Thyroid gland (tissue), 4 donors: ENCODE measurements around the gene CTCF. TPM values are rescaled to one million over a fixed set of nuclear protein-coding genes. Genes with fewer than 3 reads are reported as not detected.

ENCODE experiments used
- DNase-seq, 2 donors: peaks; one replicate each; pipeline ENCODE4 v3.0.0-alpha.2; 2019
- H3K27ac ChIP-seq, 3 donors: fragments of 200-600 bp; sonication (generic); 1 replicate in 2 of 3; 2 replicates in 1 of 3; pipeline ENCODE4 v1.5.1; 2016 to 2019; ENCODE audit warnings: mild to moderate bottlenecking in 1 of 3, moderate library complexity in 1 of 3
- H3K27me3 ChIP-seq: fragments of 200-600 bp; sonication (generic); one replicate; pipeline ENCODE4 v1.5.1; 2019
- H3K36me3 ChIP-seq, 2 donors: fragments of 200-600 bp; sonication (generic); one replicate each; pipeline ENCODE4 v1.5.1; 2016 to 2019
- H3K4me1 ChIP-seq, 2 donors: fragments of 200-600 bp; sonication (generic); one replicate each; pipeline ENCODE4 v1.5.1; 2017 to 2019
- H3K4me3 ChIP-seq, 3 donors: fragments of 200-600 bp; sonication (generic); replicated peaks in 1 of 3; 1 replicate in 2 of 3; 2 replicates in 1 of 3; pipeline ENCODE4 v1.5.1; 2016; ENCODE audit warnings: mild to moderate bottlenecking in 1 of 3
- H3K9me3 ChIP-seq: fragments of 200-600 bp; sonication (generic); one replicate; pipeline ENCODE4 v1.5.1; 2017
- POLR2A ChIP-seq, 2 donors: fragments of 450-650 bp; IDR thresholded peaks; one replicate each; pipeline ENCODE4 v1.6.1; 2017; ENCODE audit warnings: antibody characterized with exemption in 2 of 2, mild to moderate bottlenecking in 2 of 2, moderate library complexity in 1 of 2
- WGBS, 2 donors: methylation state at CpG; one replicate each; pipeline ENCODE4 v1.1.5; 2017; 5-methylcytosine and 5-hydroxymethylcytosine counted together
- intact Hi-C: fragments of 100-400 bp; cut with DNase I; formaldehyde crosslinking; loops from one replicate; pipeline ENCODE4 v1.15.1; 2023
- total RNA-seq, 4 donors: library from RNA; depleted of rRNA; stranded (reverse); fragments of >200 nt; gene quantifications; one replicate each; pipeline ENCODE4 v1.2.3, GENCODE V29; 2016
- TF ChIP-seq, protein P1 (sequence below), 6 experiments: fragments of 200-600 bp in 3 of 6; fragments of 450-650 bp in 3 of 6; sonication (generic) in 3 of 6; IDR thresholded peaks; one replicate each; pipeline ENCODE4 v1.5.1; 2016 to 2019; ENCODE audit warnings: antibody characterized with exemption in 6 of 6, mild to moderate bottlenecking in 2 of 6, inconsistent platforms in 1 of 6, moderate library complexity in 1 of 6

Gene CTCF
- total RNA-seq, 4 donors from 2014 or later: 37.2 to 52.1 (median 47.2) TPM

DNA sequence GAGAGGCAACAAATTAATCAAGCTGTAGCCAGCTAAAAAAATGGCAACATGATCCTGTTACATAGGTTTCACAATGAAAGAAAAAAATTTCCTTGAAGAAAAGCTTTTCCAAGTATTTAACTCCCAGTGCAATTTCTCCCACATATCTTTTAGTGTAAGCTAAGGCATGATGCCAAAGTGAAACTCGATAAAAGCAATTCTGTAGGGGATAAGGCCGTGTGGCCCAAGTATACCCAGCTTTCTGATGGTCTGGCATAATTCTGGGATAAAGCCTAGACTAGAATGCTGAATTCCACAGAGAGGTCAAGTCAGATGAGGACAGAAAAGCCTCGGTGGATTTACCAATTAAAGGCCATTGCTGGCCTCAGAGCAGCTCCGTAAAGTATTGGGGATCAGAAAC, 36.2 kb downstream of the CTCF start:
- no peak overlapping the region for H3K27ac ChIP-seq
- H3K27me3 ChIP-seq: no peaks in the 10 kb centered on the region
- no peaks in the 10 kb centered on the region for H3K36me3 ChIP-seq
- no peak for DNase-seq
- intact Hi-C loops: no loop called here
- no peak for TF ChIP-seq POLR2A (IDR thresholded peaks at IDR 0.05)
- TF ChIP-seq, protein P1, sequence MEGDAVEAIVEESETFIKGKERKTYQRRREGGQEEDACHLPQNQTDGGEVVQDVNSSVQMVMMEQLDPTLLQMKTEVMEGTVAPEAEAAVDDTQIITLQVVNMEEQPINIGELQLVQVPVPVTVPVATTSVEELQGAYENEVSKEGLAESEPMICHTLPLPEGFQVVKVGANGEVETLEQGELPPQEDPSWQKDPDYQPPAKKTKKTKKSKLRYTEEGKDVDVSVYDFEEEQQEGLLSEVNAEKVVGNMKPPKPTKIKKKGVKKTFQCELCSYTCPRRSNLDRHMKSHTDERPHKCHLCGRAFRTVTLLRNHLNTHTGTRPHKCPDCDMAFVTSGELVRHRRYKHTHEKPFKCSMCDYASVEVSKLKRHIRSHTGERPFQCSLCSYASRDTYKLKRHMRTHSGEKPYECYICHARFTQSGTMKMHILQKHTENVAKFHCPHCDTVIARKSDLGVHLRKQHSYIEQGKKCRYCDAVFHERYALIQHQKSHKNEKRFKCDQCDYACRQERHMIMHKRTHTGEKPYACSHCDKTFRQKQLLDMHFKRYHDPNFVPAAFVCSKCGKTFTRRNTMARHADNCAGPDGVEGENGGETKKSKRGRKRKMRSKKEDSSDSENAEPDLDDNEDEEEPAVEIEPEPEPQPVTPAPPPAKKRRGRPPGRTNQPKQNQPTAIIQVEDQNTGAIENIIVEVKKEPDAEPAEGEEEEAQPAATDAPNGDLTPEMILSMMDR (IDR thresholded peaks at IDR 0.05): no peak
- peaks cover 16 to 27% of the 10 kb centered on the region in 2 donors for H3K4me1 ChIP-seq
- H3K4me3 ChIP-seq: no peak overlapping the region
- 76 to 84% methylated on average over 4 of the region's 4 CpGs for WGBS, 2 donors
- H3K9me3 ChIP-seq: no peaks in the 10 kb centered on the region

DNA sequence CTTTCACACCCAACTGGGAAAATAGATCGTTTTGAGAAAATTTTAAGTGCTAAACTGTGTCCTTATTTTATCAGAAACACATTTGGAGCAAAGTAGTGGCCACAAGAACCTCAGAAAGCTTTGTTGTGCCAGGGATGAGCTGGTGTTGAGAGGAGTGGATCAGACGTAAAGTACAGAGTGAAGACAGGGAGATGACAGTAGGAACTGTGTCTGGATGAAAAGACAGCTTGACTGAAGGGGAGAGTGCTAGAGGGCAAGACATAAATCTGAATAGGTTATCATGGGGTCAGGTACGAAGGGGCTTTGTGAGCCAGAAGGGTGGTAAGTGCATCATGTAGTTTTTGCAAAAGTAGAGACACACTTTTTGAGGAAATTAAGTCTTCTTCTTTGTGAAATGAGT, 43.3 kb downstream of the CTCF start:
- no peaks in the 10 kb centered on the region for H3K36me3 ChIP-seq
- H3K27ac ChIP-seq: peak overlapping the region in 2 of 3 donors; percentile 15 to 58
- H3K4me1 ChIP-seq: peaks cover 7 to 25% of the 10 kb centered on the region in 2 donors
- 86 to 90% methylated on average over 3 of the region's 3 CpGs for WGBS, 2 donors
- intact Hi-C loops: no loop called here
- no peaks in the 10 kb centered on the region for H3K9me3 ChIP-seq
- DNase-seq: no peak
- H3K4me3 ChIP-seq: no peak overlapping the region
- no peaks in the 10 kb centered on the region for H3K27me3 ChIP-seq
- TF ChIP-seq, protein P1 (IDR thresholded peaks at IDR 0.05): no peak
- no peak for TF ChIP-seq POLR2A (IDR thresholded peaks at IDR 0.05)

DNA sequence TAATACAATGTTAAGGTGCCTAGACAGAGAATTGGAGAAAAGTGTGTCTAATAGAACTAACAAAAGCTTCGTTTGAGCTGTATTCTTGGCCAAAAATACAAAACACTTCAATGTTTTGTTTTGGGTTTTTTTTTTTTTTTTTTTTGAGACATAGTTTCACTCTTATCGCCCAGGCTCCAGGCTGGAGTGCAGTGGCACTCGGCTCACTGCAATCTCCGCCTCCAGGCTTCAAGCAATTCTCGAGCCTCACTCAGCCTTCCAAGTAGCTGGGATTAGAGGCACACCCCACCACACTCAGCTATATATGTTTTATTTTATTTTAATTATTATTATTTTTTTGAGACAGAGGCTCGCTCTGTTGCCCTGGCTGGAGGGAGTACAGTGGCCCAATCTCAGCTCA, 44.3 kb downstream of the CTCF start:
- peak; percentile 70 to 71 for DNase-seq
- Histone ChIP-seq H3K4me1 (peaks cover 7 to 16% of the 10 kb centered on the region in 2 donors), H3K27me3 (no peaks in the 10 kb centered on the region), H3K9me3 (no peaks in the 10 kb centered on the region), H3K4me3 (no peak overlapping the region), H3K27ac (peak overlapping the region; percentile 51 to 61 (median 58)), H3K36me3 (peaks cover 0 to 6% of the 10 kb centered on the region in 2 donors)
- 39 to 50% methylated on average over 6 of the region's 6 CpGs for WGBS, 2 donors
- TF ChIP-seq, protein P1 (IDR thresholded peaks at IDR 0.05): no peak
- no peak for TF ChIP-seq POLR2A (IDR thresholded peaks at IDR 0.05)
- intact Hi-C loops: no loop called here

DNA sequence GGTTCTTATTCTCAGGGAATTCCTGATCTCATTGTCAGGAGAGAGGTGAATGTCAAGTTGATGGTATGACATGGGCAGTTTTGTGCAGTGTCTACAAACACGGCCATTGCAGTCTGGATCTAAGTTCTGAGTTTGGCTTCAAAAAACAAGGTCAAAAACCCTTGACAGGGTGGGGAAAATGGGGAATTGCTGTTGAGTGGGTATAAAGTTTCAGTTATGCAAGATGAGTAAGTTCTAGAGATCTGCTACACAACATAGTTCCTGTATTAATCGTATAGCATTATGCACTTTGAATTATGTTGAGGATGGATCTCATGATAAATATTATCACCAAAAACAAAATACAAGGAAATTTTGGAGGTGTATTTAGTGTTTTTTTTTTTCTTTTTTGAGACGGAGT, 46.0 kb downstream of the CTCF start:
- intact Hi-C loops: no loop called here
- 90 to 94% methylated on average over 3 of the region's 3 CpGs for WGBS, 2 donors

DNA sequence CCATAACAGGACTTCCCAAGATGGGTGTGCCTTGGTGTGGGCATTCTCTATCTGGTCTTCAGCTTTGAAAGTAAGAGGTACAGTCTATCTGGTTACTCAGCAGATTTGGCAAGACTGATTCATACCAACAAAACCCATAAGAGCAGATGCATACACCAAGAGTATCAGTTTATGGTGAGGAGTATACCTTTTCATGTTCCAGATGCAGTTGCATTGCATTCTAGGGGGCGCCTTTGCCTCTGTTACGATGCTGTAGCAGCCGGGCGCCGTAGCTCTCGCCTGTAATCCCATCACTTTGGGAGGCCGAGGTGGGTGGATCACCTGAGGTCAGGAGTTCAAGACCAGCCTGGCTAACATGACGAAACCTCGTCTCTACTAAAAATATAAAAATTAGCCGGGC, 51.5 kb downstream of the CTCF start:
- Histone ChIP-seq H3K36me3 (peaks cover 14 to 39% of the 10 kb centered on the region in 2 donors), H3K9me3 (no peaks in the 10 kb centered on the region), H3K27ac (no peak overlapping the region), H3K4me1 (no peaks in the 10 kb centered on the region), H3K4me3 (no peak overlapping the region), H3K27me3 (no peaks in the 10 kb centered on the region)
- DNase-seq: no peak
- 96 to 97% methylated on average over 10 of the region's 10 CpGs for WGBS, 2 donors
- intact Hi-C loops: no loop called here
- TF ChIP-seq, protein P1 (IDR thresholded peaks at IDR 0.05): no peak
- TF ChIP-seq POLR2A (IDR thresholded peaks at IDR 0.05): no peak

More for the DNA sequence above, 46.0 kb downstream of the CTCF start:
- TF ChIP-seq, protein P1 (IDR thresholded peaks at IDR 0.05): no peak
- no peak for TF ChIP-seq POLR2A (IDR thresholded peaks at IDR 0.05)
- Histone ChIP-seq H3K27me3 (no peaks in the 10 kb centered on the region), H3K4me1 (peaks cover 7 to 11% of the 10 kb centered on the region in 2 donors), H3K4me3 (no peak overlapping the region), H3K27ac (no peak overlapping the region), H3K36me3 (peaks cover 4 to 18% of the 10 kb centered on the region in 2 donors), H3K9me3 (no peaks in the 10 kb centered on the region)
- DNase-seq: no peak
